Measurements from ENCODE around the gene MRPL3.

- TF ChIP-seq CTCF (IDR thresholded peaks at IDR 0.05; ENCODE audit: extremely low read depth in 1 of 2, insufficient read depth in 1 of 2, low read depth in 1 of 2, low read length in 2 of 2) (no peak), POLR2AphosphoS5 (IDR thresholded peaks at IDR 0.05; ENCODE audit: insufficient read depth, low read depth, low read length) (no peak), EZH2 (IDR thresholded peaks at IDR 0.05; ENCODE audit: borderline replicate concordance, low read depth, low read length, severe bottlenecking) (no peak), GATA2 (IDR thresholded peaks at IDR 0.05; ENCODE audit: insufficient read depth, insufficient read length, low read depth, low read length) (no peak), POLR2A (IDR thresholded peaks at IDR 0.05; ENCODE audit: low read depth, low read length) (no peak), MYC (IDR thresholded peaks at IDR 0.05; ENCODE audit: low read depth, low read length) (no peak), FOS (IDR thresholded peaks at IDR 0.05; ENCODE audit: borderline replicate concordance, insufficient read depth, low read length) (no peak), JUN (IDR thresholded peaks at IDR 0.05; ENCODE audit: borderline replicate concordance, insufficient read depth, insufficient read length, low read depth) (no peak), MAX (IDR thresholded peaks at IDR 0.05; ENCODE audit: insufficient read depth, insufficient read length) (no peak)
These were observed 43.7 kb upstream of the MRPL3 start for GRCh38 chr3:131546441-131546840.
